HG02870 (cell line): ENCODE data around the gene RAB39B.
"Not testable (repeated sequence)": the region's sequence is repeated elsewhere in the genome, so short reads cannot be mapped to it uniquely, and the experiment has no call there.

Experiments
- ATAC-seq: cut with Tn5 transposase; IDR thresholded peaks from one replicate; pipeline ENCODE4 v1.9.1; 2021; ENCODE audit warnings: mild to moderate bottlenecking, moderate library complexity; ENCODE audit not compliant: unreplicated experiment

RAB39B gene

GRCh38 chrX:155263854-155264628 is at the start of gene RAB39B:
RAB39B (minus strand) TSS chrX:155264491; CDS start chrX:155264288, 203 bp downstream.
- peak; percentile 81 for ATAC-seq

GRCh38 chrX:155313766-155314165 is 49.5 kb upstream of the RAB39B start:
- no peak for ATAC-seq

- no peak for ATAC-seq
Observed at GRCh38 chrX:155293771-155294170, 29.5 kb upstream of the RAB39B start.

GRCh38 chrX:155279873-155280272 is 15.6 kb upstream of the RAB39B start:
- ATAC-seq, result no peak

GRCh38 chrX:155270969-155271368 is 6.7 kb upstream of the RAB39B start:
- ATAC-seq, result no peak

- not testable (repeated sequence) for ATAC-seq
Observed at GRCh38 chrX:155267995-155268394, 3.7 kb upstream of the RAB39B start.

GRCh38 chrX:155266439-155266838 is 2.1 kb upstream of the RAB39B start:
- ATAC-seq, result no peak

GRCh38 chrX:155262970-155263754 is 1.1 kb downstream of the RAB39B start:
- peak; percentile 40 for ATAC-seq

- ATAC-seq, result no peak
Observed at GRCh38 chrX:155259752-155260151, 4.5 kb downstream of the RAB39B start.

- ATAC-seq, result no peak
Observed at GRCh38 chrX:155251391-155251790, 12.9 kb downstream of the RAB39B start.

GRCh38 chrX:155247497-155247896 is 16.8 kb downstream of the RAB39B start:
- no peak for ATAC-seq

- no peak for ATAC-seq
Observed at GRCh38 chrX:155246748-155247147, 17.5 kb downstream of the RAB39B start.

GRCh38 chrX:155242300-155242699 is 22.0 kb downstream of the RAB39B start:
- no peak for ATAC-seq

- no peak for ATAC-seq
Observed at GRCh38 chrX:155237719-155238118, 26.6 kb downstream of the RAB39B start.

GRCh38 chrX:155235891-155236290 is 28.4 kb downstream of the RAB39B start:
- no peak for ATAC-seq

GRCh38 chrX:155231163-155231562 is 33.1 kb downstream of the RAB39B start:
- peak; percentile 82 for ATAC-seq

- no peak for ATAC-seq
Observed at GRCh38 chrX:155225774-155226173, 38.5 kb downstream of the RAB39B start.

- not testable (repeated sequence) for ATAC-seq
Observed at GRCh38 chrX:155223746-155224145, 40.5 kb downstream of the RAB39B start.

GRCh38 chrX:155221351-155221750 is 42.9 kb downstream of the RAB39B start:
- ATAC-seq, result no peak

- ATAC-seq, result no peak
Observed at GRCh38 chrX:155218777-155219176, 45.5 kb downstream of the RAB39B start.

- no peak for ATAC-seq
Observed at GRCh38 chrX:155216940-155217440, 47.3 kb downstream of the RAB39B start.
